ENCODE measurements around the gene RMP24.
"Not testable (repeated sequence)": the region's sequence is repeated elsewhere in the genome, so short reads cannot be mapped to it uniquely, and the experiment has no call there.

RMP24 gene

GRCh38 chr18:35972197-35973000 is at the start of gene RMP24:
RMP24 (plus strand) TSS chr18:35972679.
- peak; percentile 99 for DNase-seq

DNA sequence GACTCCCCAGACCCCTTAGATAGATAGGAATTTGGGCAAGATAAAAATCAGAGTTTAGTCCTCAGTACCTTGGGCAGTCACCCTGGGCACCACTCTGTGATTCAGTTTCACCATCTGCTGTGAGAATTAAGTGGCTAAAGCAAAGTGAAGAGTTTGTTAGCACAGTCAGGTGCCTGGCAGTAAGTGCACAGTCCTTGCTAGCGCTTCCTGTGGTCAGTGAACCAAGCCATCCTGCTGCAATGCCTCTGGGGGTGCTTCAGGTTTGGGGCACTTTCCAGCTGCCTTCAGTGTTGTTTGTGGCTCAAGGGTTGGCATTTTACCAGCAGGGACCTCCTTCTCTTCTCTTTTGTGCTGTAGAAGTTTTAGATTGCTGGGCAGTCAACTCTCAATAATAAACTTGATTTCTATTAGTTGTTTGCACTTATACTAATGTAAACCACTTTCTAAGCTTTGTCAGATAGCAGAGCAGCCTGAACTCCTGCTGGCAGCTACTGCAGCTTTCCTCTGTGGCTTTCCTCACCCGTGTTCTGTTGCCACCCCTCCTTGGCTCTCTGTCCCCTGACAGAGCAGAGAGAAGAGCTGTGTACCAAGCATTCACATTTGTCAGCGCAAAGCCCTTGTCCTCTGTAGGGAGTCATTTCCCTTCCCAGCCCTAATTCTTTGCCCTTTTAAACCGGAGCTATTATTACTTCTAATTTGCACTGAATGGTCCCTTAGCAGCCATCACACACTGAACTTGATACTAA is 48.4 kb upstream of the RMP24 start:
- peak; percentile 75 for DNase-seq

DNA sequence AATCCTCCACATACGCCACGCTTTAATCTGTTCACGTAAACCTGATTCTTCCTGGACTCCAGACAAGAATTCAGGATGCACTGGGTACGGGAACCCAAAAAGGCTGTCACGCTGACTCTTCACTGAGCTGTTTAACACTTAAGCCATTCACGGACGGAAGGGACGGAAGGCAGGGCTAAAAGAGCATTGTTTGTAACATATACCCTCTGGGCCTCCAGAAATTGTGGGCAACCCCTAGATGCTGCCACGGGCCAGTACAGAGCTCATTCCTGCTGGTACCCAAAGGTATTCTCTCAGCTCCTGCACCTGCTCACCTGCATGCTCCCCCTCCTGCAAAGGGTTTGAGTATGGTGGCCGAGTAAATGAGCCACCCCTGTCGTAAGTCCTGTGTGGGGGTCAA is 45.6 kb upstream of the RMP24 start:
- DNase-seq: no peak

DNA sequence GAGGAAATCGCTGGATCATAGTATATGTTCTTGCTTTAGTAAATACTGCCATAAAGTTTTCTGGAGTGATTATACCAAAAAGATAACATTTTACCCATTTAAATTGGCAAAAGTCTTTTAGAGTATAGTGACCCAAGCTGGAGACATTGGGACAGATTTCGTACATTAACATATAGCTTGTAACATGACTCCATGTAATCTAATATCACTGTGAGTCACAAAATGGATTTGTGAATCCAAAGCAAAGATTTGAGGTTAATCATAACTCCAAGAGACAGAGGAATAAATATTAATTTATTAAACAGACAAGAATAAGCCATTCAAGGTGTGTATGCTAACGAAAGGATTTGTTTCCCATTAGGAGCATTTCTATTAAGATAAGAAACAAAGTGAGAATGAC is 45.0 kb upstream of the RMP24 start:
- DNase-seq: peak; percentile 6

DNA sequence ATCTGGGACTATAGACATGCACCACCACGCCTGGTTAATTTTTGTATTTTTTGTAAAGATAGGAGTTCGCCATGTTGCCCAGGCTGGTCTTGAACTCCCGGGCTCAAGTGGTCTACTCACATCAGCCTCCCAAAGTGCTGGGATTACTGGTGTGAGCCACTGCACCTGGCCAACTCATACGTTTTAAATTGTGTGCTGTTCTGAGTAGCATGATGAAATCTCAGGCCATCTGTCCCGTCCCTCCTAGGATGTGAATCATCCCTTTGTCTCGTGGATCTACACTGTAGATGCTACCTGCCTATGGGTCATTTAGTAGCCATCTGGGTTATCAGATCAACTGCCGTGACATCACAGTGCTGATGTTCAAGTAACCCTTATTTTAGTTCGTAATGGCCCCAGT is 38.5 kb upstream of the RMP24 start:
- peak; percentile 95 for DNase-seq

DNA sequence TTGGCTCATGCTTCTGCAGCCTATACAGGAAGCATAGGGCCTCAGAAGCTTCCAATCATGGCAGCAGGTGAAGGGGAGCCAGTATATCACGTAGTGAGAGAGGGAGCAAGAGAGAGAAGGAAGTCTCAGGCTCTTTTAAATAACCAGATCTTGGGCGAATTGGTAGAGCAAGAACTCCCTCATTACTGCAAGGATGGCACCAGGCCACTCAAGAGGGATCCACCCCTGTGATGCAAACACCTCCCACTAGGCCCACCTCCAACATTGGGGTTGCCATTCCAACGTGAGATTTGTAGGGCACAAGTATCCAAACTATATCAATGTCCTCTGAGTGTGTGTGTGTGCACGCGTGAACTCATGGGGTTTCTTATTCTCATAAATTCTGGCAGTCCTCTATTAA is 37.6 kb upstream of the RMP24 start:
- no peak for DNase-seq

- no peak for DNase-seq
Observed at GRCh38 chr18:35935805-35936204, 36.7 kb upstream of the RMP24 start.

GRCh38 chr18:35936951-35937350 is 35.5 kb upstream of the RMP24 start:
- no peak for DNase-seq

- DNase-seq: peak; percentile 55
Observed at GRCh38 chr18:35938158-35938557, 34.3 kb upstream of the RMP24 start.

DNA sequence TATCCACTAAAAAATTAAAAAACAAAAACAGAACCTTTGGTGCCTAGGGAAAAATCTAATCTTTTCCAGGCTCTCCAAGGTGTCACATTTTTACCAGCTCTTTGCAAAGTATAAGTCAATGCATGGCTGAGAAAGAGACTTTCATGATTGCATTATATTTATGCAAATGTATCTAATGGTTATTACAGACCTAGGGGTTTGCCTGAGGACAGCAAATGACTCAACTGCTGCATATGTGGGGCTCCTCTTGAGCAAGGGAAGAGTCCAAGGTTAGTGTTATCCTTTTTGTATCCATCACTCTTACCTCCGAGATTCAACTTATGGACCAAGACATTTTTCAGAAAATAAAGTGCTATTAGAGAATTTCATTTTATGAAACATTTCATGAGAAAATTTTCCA is 33.9 kb upstream of the RMP24 start:
- DNase-seq: peak; percentile 28

- DNase-seq: peak; percentile 49
Observed at GRCh38 chr18:35939138-35939537, 33.3 kb upstream of the RMP24 start.

GRCh38 chr18:35941299-35941698 is 31.2 kb upstream of the RMP24 start:
- DNase-seq: no peak

GRCh38 chr18:35942133-35942532 is 30.3 kb upstream of the RMP24 start:
- no peak for DNase-seq

- DNase-seq: no peak
Observed at GRCh38 chr18:35942661-35943060, 29.8 kb upstream of the RMP24 start.

DNA sequence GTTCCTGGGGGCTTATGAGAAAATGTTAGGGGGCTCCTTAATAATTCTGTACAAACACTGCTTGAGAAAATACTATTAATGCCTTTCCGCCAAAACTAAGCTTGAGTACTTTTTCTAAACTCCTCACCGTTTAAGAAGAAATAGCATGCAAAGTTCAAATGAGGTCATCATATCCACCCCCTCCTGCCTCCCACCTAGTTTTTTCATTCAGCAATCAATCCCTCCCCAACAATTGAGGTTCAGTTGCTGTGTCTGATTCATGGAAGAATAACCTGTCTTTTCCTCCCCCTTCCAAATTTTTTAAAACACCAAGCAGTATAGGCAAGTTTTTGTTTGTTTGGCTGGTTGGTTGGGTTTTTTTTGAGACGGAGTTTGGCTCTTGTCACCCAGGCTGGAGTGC is 24.4 kb upstream of the RMP24 start:
- no peak for DNase-seq

- no peak for DNase-seq
Observed at GRCh38 chr18:35949090-35949489, 23.4 kb upstream of the RMP24 start.

- DNase-seq: peak; percentile 83
Observed at GRCh38 chr18:35949903-35950627, 22.4 kb upstream of the RMP24 start.

GRCh38 chr18:35950628-35950982 is 21.9 kb upstream of the RMP24 start:
- no peak for DNase-seq

DNA sequence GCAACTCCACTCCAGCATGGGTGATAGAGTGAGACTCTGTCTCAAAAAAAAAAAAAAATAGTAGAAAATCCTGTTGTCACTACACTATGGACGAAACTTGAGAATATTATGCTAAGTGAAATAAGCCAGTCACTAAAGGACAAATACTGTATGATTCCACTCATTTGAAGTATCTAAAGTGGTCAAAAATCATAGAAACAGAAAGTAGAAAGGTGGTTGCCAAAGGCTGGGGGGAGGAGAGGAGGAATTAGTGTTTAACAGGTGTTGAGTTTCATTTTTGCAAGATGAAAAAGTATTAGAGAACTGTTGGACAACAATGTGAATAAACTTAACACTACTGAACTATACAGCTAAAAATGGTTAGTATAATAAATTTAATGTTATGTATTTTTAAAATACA is 18.8 kb upstream of the RMP24 start:
- DNase-seq: no peak

DNA sequence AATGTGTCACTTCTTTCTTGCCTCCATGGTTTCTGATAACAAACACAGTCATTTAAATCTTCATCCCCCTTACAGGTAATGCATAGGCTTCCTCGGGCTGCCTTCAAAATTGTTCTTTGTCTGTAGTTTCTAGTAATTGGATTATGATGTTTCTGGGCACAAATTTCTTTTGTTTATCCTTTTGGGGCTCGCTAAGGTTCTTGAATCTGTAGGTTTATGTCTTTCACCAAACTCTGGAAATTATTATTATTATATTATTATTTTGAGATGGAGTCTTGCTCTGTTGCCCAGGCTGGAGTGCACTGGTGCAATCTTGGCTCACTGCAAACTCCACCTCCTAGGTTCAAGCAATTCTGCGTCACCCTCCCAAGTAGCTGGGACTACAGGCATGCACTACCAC is 16.3 kb upstream of the RMP24 start:
- no peak for DNase-seq

GRCh38 chr18:35962320-35962719 is 10.2 kb upstream of the RMP24 start:
- no peak for DNase-seq

DNA sequence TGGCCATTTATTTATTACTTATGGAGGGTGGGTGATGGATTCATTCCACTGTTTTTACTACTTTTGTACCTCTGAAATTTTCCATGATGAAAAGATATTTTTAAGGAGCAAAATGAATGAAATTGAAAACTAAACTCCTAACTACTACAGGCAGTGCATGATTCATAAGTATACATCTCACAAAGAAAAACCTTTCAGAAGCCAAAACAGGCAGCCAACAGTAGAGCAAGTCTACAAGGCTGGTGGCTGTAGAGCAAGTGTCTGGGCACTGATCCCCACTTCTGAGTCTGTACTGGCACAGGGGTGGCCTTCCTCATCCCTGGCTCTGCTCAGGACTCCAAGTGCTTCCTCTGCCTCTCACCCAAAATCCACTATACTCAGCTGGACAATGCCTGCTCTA is 8.2 kb upstream of the RMP24 start:
- DNase-seq: no peak

DNA sequence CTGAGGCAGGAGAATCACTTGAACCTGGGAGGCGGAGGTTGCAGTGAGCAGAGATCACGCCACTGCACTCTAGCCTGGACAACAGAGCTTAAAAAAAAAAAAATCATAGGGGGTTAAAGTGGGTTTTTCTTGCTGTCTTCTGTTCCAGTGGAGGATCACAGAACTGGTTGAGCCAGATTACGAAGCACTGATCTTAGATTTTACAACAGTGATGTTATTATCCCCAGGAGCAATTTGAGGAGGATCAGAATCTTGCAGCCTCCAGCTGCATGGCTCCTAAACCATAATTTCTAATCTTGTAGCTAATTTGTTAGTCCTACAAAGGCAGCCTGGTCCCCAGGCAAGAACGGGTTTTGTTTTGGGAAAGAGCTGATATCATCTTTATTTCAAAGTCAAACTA is 4.6 kb upstream of the RMP24 start:
- DNase-seq: not testable (repeated sequence)
